Measurements from ENCODE around the gene NAIF1.
A peak's percentile ranks its signal among the peaks of the same experiment; 100 is the strongest.
"Not testable (repeated sequence)": the region's sequence is repeated elsewhere in the genome, so short reads cannot be mapped to it uniquely, and the experiment has no call there.

NAIF1 gene

GRCh38 chr9:128026773-128027541 is 40.2 kb downstream of the NAIF1 start:
- peak; percentile 81 for DNase-seq (ENCODE audit: low read depth)

- DNase-seq (ENCODE audit: low read depth) = no peak
Measured at GRCh38 chr9:128026255-128026772, 40.8 kb downstream of the NAIF1 start.

GRCh38 chr9:128025736-128026135 is 41.4 kb downstream of the NAIF1 start:
- no peak for DNase-seq (ENCODE audit: low read depth)

GRCh38 chr9:128024761-128025308 is 42.3 kb downstream of the NAIF1 start:
- DNase-seq (ENCODE audit: low read depth) = no peak

- DNase-seq (ENCODE audit: low read depth) = not testable (repeated sequence)
Measured at GRCh38 chr9:128023671-128024070, 43.4 kb downstream of the NAIF1 start.

GRCh38 chr9:128022886-128023285 is 44.2 kb downstream of the NAIF1 start:
- no peak for DNase-seq (ENCODE audit: low read depth)

GRCh38 chr9:128021098-128021497 is 46.0 kb downstream of the NAIF1 start:
- no peak for DNase-seq (ENCODE audit: low read depth)

- DNase-seq (ENCODE audit: low read depth) = no peak
Measured at GRCh38 chr9:128020692-128021091, 46.4 kb downstream of the NAIF1 start.

- DNase-seq (ENCODE audit: low read depth) = no peak
Measured at GRCh38 chr9:128015696-128016095, 51.4 kb downstream of the NAIF1 start.

Data from iris pigment epithelial cell (primary cell).